Measurements from ENCODE around the gene TTBK1. TPM values are rescaled to one million over a fixed set of nuclear protein-coding genes. Genes with fewer than 3 reads are reported as not detected.

Gene TTBK1
- total RNA-seq (2014; rRNA removed; shearing (Covaris generic)): not detected in 2 replicates
- not detected in 2 replicates for polyA plus RNA-seq (2014; cell fraction: nucleus; rRNA removed)

DNA sequence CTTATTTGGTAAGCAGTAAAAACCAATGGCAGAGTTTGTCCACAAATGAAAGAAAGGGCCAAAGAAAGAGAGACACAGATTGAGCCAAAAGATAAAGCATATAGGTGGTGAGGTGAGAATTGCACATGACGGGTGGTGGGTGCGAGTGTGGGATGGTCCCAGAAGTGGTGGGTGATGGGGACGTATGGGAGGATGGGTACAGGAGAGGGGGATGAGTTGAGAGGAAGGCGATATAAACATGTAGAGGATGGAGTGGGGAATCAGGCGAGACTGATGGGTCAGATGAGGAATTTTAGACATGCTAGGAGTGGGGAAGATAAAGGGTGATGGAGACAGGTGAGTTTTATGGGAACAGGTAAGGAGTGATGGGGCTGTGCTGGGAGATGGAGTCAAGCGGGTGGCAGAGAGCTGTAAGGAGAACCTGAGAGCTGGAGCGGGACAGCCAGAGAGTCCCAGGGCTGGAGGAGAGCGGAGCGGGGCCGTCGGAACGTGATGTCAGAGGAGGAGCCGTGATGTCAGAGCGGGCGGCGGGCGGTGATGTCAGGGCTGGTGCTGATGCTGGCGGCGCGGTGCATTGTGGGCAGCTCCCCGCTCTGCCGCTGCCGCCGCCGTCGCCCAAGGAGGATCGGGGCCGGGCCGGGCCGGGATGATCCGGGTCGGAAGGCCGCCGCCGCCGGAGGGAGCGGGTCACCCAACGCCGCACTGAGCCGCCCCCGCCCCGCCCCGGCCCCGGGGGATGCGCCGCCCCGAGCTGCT is at the start of gene TTBK1:
Gene TTBK1 (plus strand): TSS at position 574 of the 756 bp plus-strand sequence. CDS start 3,180 bp downstream, outside the sequence.
- DNase-seq (ENCODE audit: extremely low read depth, low read depth): no peak

- no peak for DNase-seq (ENCODE audit: extremely low read depth, low read depth)
Observed at GRCh38 chr6:43193929-43194328, 49.4 kb upstream of the TTBK1 start.

DNA sequence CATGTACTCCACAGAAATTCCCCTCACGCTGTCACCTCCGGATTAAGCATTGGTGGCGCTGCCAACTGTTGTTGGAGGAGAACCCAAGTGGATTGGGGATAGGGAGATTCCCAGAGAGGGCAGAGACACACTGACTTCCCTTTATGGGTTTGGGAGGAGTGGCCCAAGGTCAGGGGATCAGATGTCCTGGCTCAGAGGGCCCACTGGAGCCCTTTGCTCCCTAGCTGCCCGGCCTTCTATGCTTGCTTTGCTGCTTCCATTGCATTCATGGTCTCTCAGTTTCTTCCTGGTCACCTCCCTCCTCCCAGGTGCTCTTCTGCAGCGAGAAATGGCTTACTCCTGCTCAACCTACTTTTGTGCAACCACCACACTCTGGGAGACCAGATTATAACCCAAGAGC is 46.9 kb upstream of the TTBK1 start:
- DNase-seq (ENCODE audit: extremely low read depth, low read depth): no peak

DNA sequence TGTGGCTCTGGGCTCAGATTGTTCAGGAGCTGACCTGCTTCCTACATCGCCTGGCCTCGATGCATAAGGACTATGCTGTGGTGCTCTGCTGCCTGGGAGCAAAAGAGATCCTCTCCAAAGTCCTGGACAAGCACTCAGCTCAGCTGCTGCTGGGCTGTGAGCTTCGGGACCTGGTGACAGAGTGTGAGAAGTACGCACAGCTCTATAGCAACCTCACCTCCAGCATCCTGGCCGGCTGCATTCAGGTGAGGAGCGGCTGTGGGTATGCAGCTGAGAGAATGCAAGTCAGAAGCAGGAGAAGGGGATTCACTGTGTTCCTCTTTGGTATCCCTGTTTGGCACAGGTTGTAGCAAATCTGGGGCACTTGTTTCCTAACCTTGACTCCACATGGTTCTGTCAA is 43.4 kb upstream of the TTBK1 start:
- DNase-seq (ENCODE audit: extremely low read depth, low read depth): no peak

DNA sequence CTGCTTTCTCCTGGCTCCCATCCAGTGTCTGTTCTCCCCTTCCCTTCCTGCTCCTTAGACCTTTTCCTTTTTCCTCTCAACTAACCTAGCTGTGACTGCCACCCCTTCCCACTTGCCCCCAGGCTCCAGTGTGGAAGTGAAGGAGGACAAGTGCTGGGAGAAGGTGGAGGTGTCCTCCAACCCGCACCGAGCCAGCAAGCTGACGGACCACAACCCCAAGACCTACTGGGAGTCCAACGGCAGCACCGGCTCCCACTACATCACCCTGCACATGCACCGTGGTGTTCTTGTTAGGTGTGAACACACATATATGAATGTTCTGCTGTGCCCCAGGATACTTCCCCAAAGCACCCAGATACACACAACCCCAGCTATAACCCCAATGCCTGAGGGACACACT is 42.7 kb upstream of the TTBK1 start:
- DNase-seq (ENCODE audit: extremely low read depth, low read depth): no peak

DNA sequence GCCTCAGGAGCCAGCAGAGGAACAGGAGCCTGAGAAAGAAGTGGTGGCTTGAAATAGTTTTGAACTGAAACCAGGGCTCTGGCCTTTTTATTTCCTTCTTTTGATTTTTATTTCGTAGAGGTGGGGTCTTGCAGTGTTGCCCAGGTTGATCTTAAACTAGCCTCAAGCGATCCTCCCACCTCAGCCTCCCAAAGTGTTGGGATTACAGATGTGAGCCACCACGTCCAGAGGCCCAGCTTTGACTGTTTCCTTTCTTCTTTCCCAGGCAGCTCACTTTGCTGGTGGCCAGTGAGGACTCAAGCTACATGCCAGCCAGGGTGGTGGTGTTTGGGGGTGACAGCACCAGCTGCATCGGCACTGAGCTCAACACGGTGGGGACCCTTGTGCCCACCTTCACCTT is 40.8 kb upstream of the TTBK1 start:
- no peak for DNase-seq (ENCODE audit: extremely low read depth, low read depth)

- DNase-seq (ENCODE audit: extremely low read depth, low read depth): no peak
Observed at GRCh38 chr6:43203029-43203717, 40.1 kb upstream of the TTBK1 start.

- no peak for DNase-seq (ENCODE audit: extremely low read depth, low read depth)
Observed at GRCh38 chr6:43203718-43204095, 39.6 kb upstream of the TTBK1 start.

- no peak for DNase-seq (ENCODE audit: extremely low read depth, low read depth)
Observed at GRCh38 chr6:43204271-43205105, 38.8 kb upstream of the TTBK1 start.

GRCh38 chr6:43205849-43206248 is 37.4 kb upstream of the TTBK1 start:
- DNase-seq (ENCODE audit: extremely low read depth, low read depth): no peak

GRCh38 chr6:43207286-43207685 is 36.0 kb upstream of the TTBK1 start:
- DNase-seq (ENCODE audit: extremely low read depth, low read depth): no peak

DNA sequence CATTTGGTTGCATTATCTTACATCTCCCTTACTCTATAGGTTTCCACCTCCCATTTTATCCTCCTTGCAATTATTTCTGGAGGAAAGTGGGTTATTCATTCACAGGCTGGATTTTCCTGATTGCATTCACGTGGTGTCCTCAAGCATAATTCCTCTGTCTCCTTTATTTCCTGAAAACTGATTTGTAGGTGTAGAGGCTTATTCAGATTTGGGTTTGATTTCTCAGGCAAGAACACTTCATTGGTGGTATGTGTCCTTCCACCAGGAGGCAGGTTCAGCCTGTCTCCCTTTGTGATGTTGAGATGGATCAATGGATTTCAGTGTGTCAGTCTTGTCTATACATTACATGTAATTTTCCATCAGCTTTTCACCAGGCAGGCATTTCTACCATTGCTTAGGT is 31.3 kb upstream of the TTBK1 start:
- no peak for DNase-seq (ENCODE audit: extremely low read depth, low read depth)

GRCh38 chr6:43213431-43213830 is 29.9 kb upstream of the TTBK1 start:
- DNase-seq (ENCODE audit: extremely low read depth, low read depth): no peak

GRCh38 chr6:43215066-43215465 is 28.2 kb upstream of the TTBK1 start:
- DNase-seq (ENCODE audit: extremely low read depth, low read depth): no peak

DNA sequence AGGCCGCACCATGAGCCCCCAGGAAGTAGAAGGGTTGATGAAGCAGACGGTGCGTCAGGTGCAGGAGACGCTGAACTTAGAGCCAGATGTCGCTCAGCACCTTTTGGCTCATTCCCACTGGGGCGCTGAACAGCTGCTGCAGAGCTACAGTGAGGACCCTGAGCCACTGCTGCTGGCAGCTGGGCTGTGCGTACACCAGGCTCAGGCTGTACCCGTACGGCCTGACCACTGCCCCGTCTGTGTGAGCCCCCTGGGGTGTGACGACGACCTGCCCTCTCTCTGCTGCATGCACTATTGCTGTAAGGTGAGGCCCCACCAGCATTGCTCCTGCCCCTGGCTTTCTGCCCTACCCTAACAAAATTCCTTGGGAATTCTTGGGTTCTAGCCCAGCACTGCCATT is 27.1 kb upstream of the TTBK1 start:
- no peak for DNase-seq (ENCODE audit: extremely low read depth, low read depth)

DNA sequence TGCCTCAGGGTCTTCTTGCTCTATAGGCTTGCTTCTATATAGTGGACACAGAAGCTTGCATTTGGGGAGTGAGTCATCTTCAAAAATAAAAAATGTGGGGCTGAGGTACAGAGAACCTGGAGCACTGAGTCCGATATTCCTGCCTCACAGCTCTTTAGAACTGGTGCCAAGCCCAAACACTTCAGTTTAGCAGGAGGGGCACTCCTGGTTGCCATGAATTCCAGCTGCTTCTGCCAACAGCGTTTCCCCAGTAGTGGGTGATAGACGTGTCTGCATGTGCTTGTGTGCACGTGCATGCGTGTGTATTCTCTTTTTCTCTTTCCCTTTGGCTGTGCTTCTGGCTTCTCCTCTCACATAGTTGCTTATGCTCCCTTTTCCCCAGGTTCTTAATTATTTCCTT is 25.9 kb upstream of the TTBK1 start:
- DNase-seq (ENCODE audit: extremely low read depth, low read depth): no peak

DNA sequence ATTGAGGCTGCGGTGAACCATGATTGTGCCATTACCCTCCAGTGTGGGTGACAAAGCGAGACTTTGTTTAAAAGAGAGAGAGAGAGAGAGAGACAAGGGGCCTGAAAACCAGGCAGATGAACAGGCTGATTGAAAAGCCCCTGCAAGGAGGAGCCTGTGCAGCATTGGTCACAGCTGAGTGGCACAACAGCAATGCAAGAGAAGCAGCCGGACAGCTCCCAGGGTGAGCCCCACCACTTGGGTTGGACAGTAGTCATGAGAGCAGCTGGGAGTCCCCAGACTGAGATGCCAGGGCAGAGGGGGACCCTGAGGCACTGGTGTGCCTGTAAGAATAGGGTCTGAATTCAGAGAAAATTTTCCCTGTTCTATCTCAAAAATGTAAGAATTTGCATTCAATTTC is 24.2 kb upstream of the TTBK1 start:
- DNase-seq (ENCODE audit: extremely low read depth, low read depth): no peak

DNA sequence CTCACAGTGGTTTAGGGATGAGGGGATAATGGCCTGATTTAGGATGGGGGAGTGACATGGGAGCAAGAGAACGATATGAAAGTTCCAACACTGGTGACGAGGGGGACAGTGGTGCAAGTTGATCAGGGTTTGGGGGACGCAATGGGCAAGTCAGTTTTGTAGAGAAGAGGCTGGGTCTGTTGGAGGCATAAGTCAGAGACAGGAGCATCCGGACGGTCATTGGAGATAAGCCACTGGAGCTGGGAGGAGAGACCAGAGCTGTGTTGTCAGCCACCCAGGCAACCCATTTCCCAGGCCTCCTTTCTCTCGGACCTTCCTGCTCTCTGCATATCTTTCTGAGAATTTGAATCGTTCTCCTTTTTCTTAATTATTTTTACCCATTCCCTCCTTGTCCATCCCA is 23.5 kb upstream of the TTBK1 start:
- DNase-seq (ENCODE audit: extremely low read depth, low read depth): no peak

- no peak for DNase-seq (ENCODE audit: extremely low read depth, low read depth)
Observed at GRCh38 chr6:43220439-43220951, 22.8 kb upstream of the TTBK1 start.

- DNase-seq (ENCODE audit: extremely low read depth, low read depth): no peak
Observed at GRCh38 chr6:43221046-43221972, 22.0 kb upstream of the TTBK1 start.
